ENCODE data around the gene C1QBP.

DNA sequence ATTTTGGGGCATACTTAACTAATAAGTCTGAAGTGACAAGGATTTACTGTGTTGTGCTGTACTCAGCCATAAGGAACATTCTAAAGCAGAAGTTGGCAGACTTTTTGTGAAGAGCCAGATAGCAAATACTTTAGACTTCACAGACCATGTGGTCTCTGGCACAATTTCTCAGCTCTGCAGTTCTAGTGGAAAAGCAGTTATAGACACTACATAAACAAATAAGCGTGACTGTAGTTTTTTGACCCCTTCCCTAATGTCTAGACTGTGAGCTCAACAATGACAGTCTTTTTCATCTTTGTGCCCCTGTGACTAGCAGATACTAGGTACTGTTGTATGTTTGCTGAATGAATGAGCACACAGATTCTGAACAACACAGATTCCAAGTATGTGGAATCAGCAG is 14.0 kb downstream of the C1QBP start:
- TF ChIP-seq CTCF (IDR thresholded peaks at IDR 0.05) (no peak), POLR2AphosphoS5 (IDR thresholded peaks at IDR 0.05) (no peak), EP300 (IDR thresholded peaks at IDR 0.05) (no peak), POLR2A (IDR thresholded peaks at IDR 0.05) (no peak)
